Activated T-cell treated with anti-CD3 and anti-CD28 coated beads for 4 hours (primary cell): ENCODE measurements around the gene NDUFB7.
"Not testable (repeated sequence)": the region's sequence is repeated elsewhere in the genome, so short reads cannot be mapped to it uniquely, and the experiment has no call there.

Source experiments
- DNase-seq: peaks from one replicate; pipeline ENCODE4 v3.0.0-alpha.2; 2020

Gene NDUFB7

GRCh38 chr19:14570864-14571527 is 870 bp downstream of the NDUFB7 start:
- DNase-seq: no peak

DNA sequence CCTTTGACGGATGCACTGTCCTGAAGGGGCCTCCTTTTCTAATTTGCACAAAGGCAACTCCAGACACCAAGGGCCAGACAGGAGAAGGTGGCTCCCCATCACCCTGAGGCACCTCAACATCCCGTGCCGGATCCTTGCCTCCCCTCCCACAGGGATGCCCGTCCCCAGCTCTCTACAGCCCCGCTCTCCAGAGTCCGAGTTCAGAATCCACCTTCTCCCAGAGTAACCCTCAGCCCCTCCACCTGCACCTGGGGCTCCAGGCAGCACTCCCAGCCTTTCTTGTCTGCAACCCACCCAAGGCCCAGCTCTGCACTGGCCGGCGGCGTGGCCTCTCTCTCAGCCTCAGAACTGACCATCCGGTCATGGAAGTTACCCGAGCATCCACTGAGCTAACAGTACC is 4.8 kb downstream of the NDUFB7 start:
- DNase-seq: no peak

GRCh38 chr19:14566712-14567077 is 5.2 kb downstream of the NDUFB7 start:
- no peak for DNase-seq

- no peak for DNase-seq
These were observed 5.8 kb downstream of the NDUFB7 start for GRCh38 chr19:14565765-14566711.

DNA sequence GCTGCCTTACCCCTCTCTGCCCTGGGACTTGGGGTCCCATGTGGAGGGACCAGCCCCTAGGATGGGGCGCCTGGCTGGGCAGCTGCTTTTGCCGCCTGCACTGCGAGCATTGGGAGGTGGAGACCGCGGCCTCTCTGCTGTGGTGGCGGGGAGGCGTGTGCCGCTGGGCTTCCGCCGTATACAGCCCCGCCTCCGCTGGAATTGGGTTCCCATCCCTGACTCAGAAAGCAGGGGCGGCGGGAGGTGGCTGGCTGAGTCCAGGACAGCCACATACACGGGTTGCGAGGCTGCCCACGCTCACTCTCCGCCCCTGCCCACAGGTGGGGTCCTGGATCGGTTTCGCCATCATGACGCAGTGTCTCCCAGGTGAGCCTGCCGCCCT is 6.6 kb downstream of the NDUFB7 start:
- no peak for DNase-seq

DNA sequence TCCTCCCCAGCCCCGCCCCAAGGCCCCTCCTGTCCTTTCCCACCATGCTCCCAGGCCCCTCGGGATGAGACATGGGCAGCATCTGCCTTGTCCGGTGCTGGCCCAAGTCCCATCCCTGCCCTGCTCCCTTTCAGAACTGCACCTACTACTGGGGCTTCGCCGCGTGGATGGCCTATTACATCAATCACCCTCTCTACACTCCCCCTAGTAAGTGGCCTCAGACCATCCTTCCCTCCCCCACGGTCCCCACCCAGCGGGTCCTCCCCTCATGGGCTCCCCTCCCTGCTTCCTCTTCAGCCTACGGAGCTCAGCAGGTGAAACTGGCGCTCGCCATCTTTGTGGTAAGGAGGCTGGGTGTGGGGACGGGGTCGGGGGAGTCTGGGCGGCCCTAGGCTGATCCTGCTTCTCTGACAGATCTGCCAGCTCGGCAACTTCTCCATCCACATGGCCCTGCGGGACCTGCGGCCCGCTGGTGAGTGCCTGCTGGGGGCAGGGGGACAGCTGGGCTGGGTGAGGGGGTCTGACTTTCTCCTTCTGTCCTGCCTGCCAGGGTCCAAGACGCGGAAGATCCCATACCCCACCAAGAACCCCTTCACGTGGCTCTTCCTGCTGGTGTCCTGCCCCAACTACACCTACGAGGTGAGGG is 7.1 kb downstream of the NDUFB7 start:
- DNase-seq: not testable (repeated sequence)

DNA sequence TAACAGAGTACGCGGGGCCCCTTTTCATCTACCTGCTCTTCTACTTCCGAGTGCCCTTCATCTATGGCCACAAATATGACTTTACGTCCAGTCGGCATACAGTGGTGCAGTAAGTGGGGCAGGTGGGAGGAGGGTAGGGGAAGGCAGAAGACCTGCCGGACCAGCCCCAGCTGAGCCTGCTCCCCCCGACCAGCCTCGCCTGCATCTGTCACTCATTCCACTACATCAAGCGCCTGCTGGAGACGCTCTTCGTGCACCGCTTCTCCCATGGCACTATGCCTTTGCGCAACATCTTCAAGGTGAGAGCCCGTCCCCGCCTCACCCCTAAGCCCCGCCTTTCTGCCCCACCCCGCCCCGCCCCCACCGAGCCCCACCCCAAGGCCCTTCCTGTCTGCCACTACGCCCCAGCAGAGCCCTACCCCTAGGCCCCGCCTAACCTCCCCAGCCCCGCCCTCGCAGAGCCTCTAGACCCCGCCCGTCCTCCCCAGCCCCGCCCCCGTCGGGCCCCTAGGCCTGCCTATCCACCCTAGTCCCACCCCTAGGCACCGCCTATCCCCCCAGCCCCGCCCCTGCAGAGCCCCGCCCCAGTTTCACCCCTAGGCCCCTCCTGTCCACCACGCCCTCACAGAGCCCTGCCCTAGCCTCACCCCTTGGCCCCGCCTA is 7.7 kb downstream of the NDUFB7 start:
- DNase-seq: no peak

GRCh38 chr19:14563590-14563926 is 8.3 kb downstream of the NDUFB7 start:
- no peak for DNase-seq

GRCh38 chr19:14562660-14563589 is 8.9 kb downstream of the NDUFB7 start:
- DNase-seq: no peak

DNA sequence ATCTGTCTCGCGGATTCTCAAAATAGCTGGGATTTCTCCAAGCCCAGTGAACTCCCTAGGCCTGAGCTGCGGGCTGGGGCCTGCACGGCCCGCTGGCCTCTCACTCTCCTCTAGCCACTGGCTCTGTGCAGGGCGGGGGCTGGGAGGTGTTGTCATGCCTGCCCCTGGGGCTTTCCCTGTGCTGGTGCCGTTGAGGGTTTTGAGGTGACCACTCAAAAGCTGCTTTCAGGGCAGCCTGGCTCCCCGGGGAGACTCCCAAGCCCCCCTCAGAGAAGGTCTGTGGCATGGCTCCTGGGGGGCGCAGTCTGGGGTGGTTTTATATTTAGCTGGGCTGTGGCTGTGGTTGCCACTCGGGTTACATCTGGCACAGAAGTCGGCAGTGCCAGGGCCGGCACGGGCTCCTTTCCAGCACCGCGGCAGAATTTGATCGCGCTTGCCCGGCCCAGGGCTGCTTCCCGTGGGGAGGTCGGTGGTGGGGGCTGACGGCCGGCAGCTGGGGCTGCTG is 10.0 kb downstream of the NDUFB7 start:
- DNase-seq: no peak

DNA sequence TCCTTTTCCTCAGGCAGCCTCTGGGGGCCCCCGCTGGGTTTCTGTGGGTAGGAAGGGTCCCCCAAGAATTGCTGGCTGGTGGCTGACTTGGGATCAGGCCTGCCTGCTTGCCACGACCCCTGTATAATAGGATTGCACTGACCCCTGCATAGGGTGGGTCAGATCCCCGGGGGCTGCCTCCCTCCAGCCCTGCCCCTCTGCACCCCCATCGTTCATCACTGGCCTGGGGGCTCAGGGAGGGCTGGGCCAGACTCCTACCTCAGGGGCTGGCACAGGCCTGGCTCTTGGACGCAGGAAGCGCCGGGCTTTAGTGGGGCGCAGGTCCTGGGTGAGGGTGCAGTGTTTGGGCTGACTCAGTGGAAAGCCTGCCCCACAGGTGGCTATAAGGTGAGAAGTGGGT is 10.6 kb downstream of the NDUFB7 start:
- DNase-seq: no peak

DNA sequence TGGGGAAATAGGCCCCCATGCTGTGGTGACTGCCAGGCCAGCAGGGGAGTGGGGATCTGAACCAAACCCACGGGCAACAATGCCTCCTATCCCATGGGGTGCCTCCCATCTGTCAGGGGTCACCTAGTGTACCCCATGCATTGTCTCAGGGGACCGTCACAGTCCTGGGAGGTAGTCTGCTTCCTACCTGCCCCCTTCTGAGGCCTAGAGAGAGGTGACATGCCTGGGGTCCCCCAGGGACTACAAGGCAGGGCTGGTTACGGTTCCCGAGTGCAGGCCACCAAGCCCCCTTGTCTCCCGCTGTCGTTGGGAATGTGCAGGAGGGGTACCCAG is 11.1 kb downstream of the NDUFB7 start:
- DNase-seq: no peak

- no peak for DNase-seq
These were observed 11.7 kb downstream of the NDUFB7 start for GRCh38 chr19:14559916-14560775.

- no peak for DNase-seq
These were observed 13.3 kb downstream of the NDUFB7 start for GRCh38 chr19:14558370-14559066.

GRCh38 chr19:14556662-14557188 is 15.1 kb downstream of the NDUFB7 start:
- DNase-seq: peak; percentile 53

DNA sequence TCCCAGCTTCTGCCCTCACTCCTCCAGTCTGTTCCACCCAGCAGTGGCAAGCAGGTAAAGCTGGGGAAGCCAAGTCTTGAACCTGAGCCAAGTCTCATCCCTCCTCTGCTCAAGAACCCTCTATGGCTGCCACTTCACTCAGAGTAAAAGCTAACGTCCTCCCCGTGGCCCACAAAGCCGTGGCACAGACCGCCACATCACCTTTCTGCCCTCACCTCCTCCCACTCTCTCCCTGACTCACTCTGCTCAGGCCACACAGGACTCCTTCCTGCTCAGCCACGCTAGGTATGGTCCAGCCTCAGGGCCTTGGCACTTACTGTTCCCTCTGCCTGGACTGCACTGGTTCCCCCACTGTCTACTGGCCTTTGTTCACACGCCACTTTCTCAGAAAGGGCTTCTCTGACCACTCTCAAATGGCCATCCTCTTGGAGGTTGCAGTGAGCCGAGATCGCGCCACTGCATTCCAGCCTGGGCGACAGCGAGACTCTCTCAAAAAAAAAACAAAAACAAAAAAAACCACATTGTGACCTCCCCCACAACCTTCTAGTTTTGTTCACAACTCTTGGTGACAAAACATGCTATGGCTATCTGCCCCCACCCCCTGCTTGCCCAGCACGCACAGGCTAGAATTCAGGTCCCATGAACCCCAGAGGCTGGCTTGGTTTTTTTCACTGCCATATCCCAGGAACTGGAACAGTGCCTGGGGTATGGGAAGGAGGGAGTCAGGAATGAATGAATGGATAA is 15.8 kb downstream of the NDUFB7 start:
- no peak for DNase-seq

- DNase-seq: no peak
These were observed 17.5 kb downstream of the NDUFB7 start for GRCh38 chr19:14554382-14554812.

- DNase-seq: no peak
These were observed 18.0 kb downstream of the NDUFB7 start for GRCh38 chr19:14553939-14554243.
